AG10803 (cell line): ENCODE measurements around the gene FAM50B.

Source experiments
- DNase-seq: peaks from one replicate; pipeline ENCODE4 v3.0.0; 2010; ENCODE audit warnings: low read depth
- H3K4me3 ChIP-seq: 2 replicates; pipeline ENCODE4 v1.5.1; 2011; ENCODE audit warnings: mild to moderate bottlenecking, low read length, control low read depth
- CTCF ChIP-seq: conservative IDR thresholded peaks from 2 replicates; pipeline ENCODE4 v1.5.1; 2011; ENCODE audit warnings: mild to moderate bottlenecking, low read length, control low read depth, inconsistent platforms

The FAM50B gene

GRCh38 chr6:3812596-3812995, 36.6 kb upstream of the FAM50B start:
- no peak for TF ChIP-seq CTCF
- no peak overlapping the region for H3K4me3 ChIP-seq
- no peak for DNase-seq

- no peak overlapping the region for H3K4me3 ChIP-seq
- TF ChIP-seq CTCF = no peak
- DNase-seq = peak; percentile 37
Measured at GRCh38 chr6:3813150-3813780, 35.9 kb upstream of the FAM50B start.

GRCh38 chr6:3813918-3814317, 35.3 kb upstream of the FAM50B start:
- TF ChIP-seq CTCF = no peak
- DNase-seq = no peak
- no peak overlapping the region for H3K4me3 ChIP-seq

- no peak for DNase-seq
- TF ChIP-seq CTCF = no peak
- no peak overlapping the region for H3K4me3 ChIP-seq
Measured at GRCh38 chr6:3814539-3814938, 34.6 kb upstream of the FAM50B start.

- TF ChIP-seq CTCF = no peak
- no peak overlapping the region for H3K4me3 ChIP-seq
- no peak for DNase-seq
Measured at GRCh38 chr6:3816251-3816650, 32.9 kb upstream of the FAM50B start.

GRCh38 chr6:3819161-3820110, 29.7 kb upstream of the FAM50B start:
- no peak overlapping the region for H3K4me3 ChIP-seq
- no peak for TF ChIP-seq CTCF

GRCh38 chr6:3820563-3820962, 28.6 kb upstream of the FAM50B start:
- H3K4me3 ChIP-seq = no peak overlapping the region
- no peak for TF ChIP-seq CTCF
- DNase-seq = peak; percentile 53

More at GRCh38 chr6:3819161-3820110, 29.7 kb upstream of the FAM50B start:
- peak; percentile 50 for DNase-seq
